Psoas muscle (tissue), 8 donors: ENCODE data around the gene PTGDR. TPM values are rescaled to one million over a fixed set of nuclear protein-coding genes. Genes with fewer than 3 reads are reported as not detected.

Experiments
- ATAC-seq, 4 donors: fragments of 200-7000 bp; cut with Tn5 transposase; one replicate each; pipeline ENCODE4 v1.9.1; 2020; ENCODE audit warnings: moderate library complexity in 3 of 4, mild to moderate bottlenecking in 2 of 4
- DNase-seq, 2 donors: peaks; one replicate each; pipeline ENCODE4 v3.0.0-alpha.2; 2020
- H3K27ac ChIP-seq: fragments of 200-600 bp; one replicate; pipeline ENCODE4 v1.8.0; 2022
- H3K27me3 ChIP-seq, 3 donors: fragments of 200-600 bp in 1 of 3; one replicate each; pipeline versions ENCODE4 v1.6.1 to v1.8.0; 2013 to 2022; ENCODE audit warnings: low read length in 2 of 3, mild to moderate bottlenecking in 2 of 3, moderate library complexity in 1 of 3; ENCODE audit not compliant: insufficient read depth in 3 of 3
- H3K36me3 ChIP-seq, 2 donors: fragments of 200-600 bp in 1 of 2; one replicate each; pipeline versions ENCODE4 v1.6.1 to v1.8.0; 2013 to 2022; ENCODE audit warnings: low read depth in 1 of 2, mild to moderate bottlenecking in 1 of 2, moderate library complexity in 1 of 2; ENCODE audit not compliant: insufficient read depth in 1 of 2
- H3K4me1 ChIP-seq: fragments of 200-600 bp; one replicate; pipeline ENCODE4 v1.8.0; 2022
- H3K4me3 ChIP-seq: fragments of 200-600 bp; one replicate; pipeline ENCODE4 v1.8.0; 2022; ENCODE audit warnings: mild to moderate bottlenecking
- H3K9me3 ChIP-seq: fragments of 200-600 bp; one replicate; pipeline ENCODE4 v1.8.0; 2022
- CTCF ChIP-seq: fragments of 200-600 bp; IDR thresholded peaks from one replicate; pipeline ENCODE4 v1.8.0; 2022; ENCODE audit warnings: antibody characterized with exemption
- WGBS, 3 donors: extraction: QIAGEN DNeasy Blood & Tissue Kit; methylation state at CpG; one replicate each; pipeline versions ENCODE4 v1.1.6 to v1.1.7; 2013; 5-methylcytosine and 5-hydroxymethylcytosine counted together
- intact Hi-C, 2 donors: fragments of 100-400 bp; cut with DNase I; formaldehyde crosslinking; loops; one replicate each; pipeline versions ENCODE4 v1.11.0 to v1.14.2; 2022
- polyA plus RNA-seq, 3 donors: library from polyadenylated mRNA; stranded (reverse); fragments of 200-250 nt; gene quantifications; one replicate each; pipeline ENCODE4 v1.2.3, GENCODE V29; 2013
- total RNA-seq, 4 donors: library from RNA; stranded (reverse); fragmentation: NEBNext Ultra II Directional in 2 of 4; extraction: Animal tissue kit (Norgen Biotek cat#: 25700) in 2 of 4; gene quantifications; one replicate each; pipeline versions ENCODE4 v1.2.1 to v1.2.4, GENCODE V29; 2021 to 2023
- donor health status: healthy with polysubstance abuse.
- donor health status: DM: no; HTN: no; CAD: no; lungs with moderate emphysema.
- donor health status: Bipolar disorder and iron deficiency.
- donor health status: healthy.
- donor health status: DM: yes; HTN: yes; CAD: no.
- donor health status: DM: no; HTN: no; CAD: no.
- donor health status: DM: no; HTN: no; CAD: no.
- donor health status: DM: yes; HTN: yes; CAD: no.

PTGDR gene
- total and polyA plus RNA-seq, 7 donors, result 0.09 to 0.39 (median 0.18) TPM; not detected in 2

- peaks cover 0 to 9% (median 4%) of the 10 kb centered on the region in 3 donors for H3K27me3 ChIP-seq
- intact Hi-C loops, result no loop called here
- no peaks in the 10 kb centered on the region for H3K36me3 ChIP-seq
- WGBS, 3 donors, result 90 to 94% (median 90%) methylated on average over 1 of the region's 1 CpG
- H3K4me3 ChIP-seq, result no peak overlapping the region
- H3K9me3 ChIP-seq, result no peaks in the 10 kb centered on the region
- TF ChIP-seq CTCF, result no peak
- no peak for ATAC-seq
- no peak for DNase-seq
- no peak overlapping the region for H3K27ac ChIP-seq
- no peaks in the 10 kb centered on the region for H3K4me1 ChIP-seq
Observed at GRCh38 chr14:52262600-52262999, 4.9 kb upstream of the PTGDR start.

- Histone ChIP-seq H3K4me3 (no peak overlapping the region), H3K27ac (no peak overlapping the region), H3K36me3 (no peaks in the 10 kb centered on the region), H3K27me3 (peaks cover 0 to 15% (median 5%) of the 10 kb centered on the region in 3 donors), H3K9me3 (no peaks in the 10 kb centered on the region), H3K4me1 (no peaks in the 10 kb centered on the region)
- DNase-seq (no peak), ATAC-seq (no peak)
- intact Hi-C loops, result no loop called here
- no peak for TF ChIP-seq CTCF
Observed at GRCh38 chr14:52263190-52263589, 4.3 kb upstream of the PTGDR start.

GRCh38 chr14:52265253-52265652, 2.2 kb upstream of the PTGDR start:
- no peaks in the 10 kb centered on the region for H3K9me3 ChIP-seq
- no peak for DNase-seq
- peaks cover 3 to 35% (median 5%) of the 10 kb centered on the region in 3 donors for H3K27me3 ChIP-seq
- ATAC-seq, result no peak
- no peaks in the 10 kb centered on the region for H3K4me1 ChIP-seq
- intact Hi-C loops, result no loop called here
- H3K36me3 ChIP-seq, result no peaks in the 10 kb centered on the region
- no peak for TF ChIP-seq CTCF
- 50 to 60% (median 54%) methylated on average over 5 of the region's 5 CpGs for WGBS, 3 donors
- no peak overlapping the region for H3K4me3 ChIP-seq
- no peak overlapping the region for H3K27ac ChIP-seq

- WGBS, 3 donors, result 28 to 48% (median 47%) methylated on average over 3 of the region's 3 CpGs
- H3K36me3 ChIP-seq, result no peaks in the 10 kb centered on the region
- H3K4me1 ChIP-seq, result no peaks in the 10 kb centered on the region
- TF ChIP-seq CTCF, result no peak
- no peak overlapping the region for H3K4me3 ChIP-seq
- H3K9me3 ChIP-seq, result no peaks in the 10 kb centered on the region
- peak in 3 of 4 donors; percentile 58 to 66 (median 60) for ATAC-seq
- peaks cover 3 to 35% (median 5%) of the 10 kb centered on the region in 3 donors for H3K27me3 ChIP-seq
- H3K27ac ChIP-seq, result no peak overlapping the region
- intact Hi-C loops, result no loop called here
- DNase-seq, result peak; percentile 32 to 50
Observed at GRCh38 chr14:52266179-52266578, 1.3 kb upstream of the PTGDR start.

GRCh38 chr14:52266782-52267181, 716 bp upstream of the PTGDR start:
- 66 to 77% (median 72%) methylated on average over 5 of the region's 5 CpGs for WGBS, 3 donors
- DNase-seq, result no peak
- peak in 1 of 4 donors; percentile 20 for ATAC-seq
- intact Hi-C loops, result no loop called here
- TF ChIP-seq CTCF, result no peak
- Histone ChIP-seq H3K9me3 (no peaks in the 10 kb centered on the region), H3K27me3 (peaks cover 3 to 35% (median 5%) of the 10 kb centered on the region in 3 donors), H3K4me1 (no peaks in the 10 kb centered on the region), H3K4me3 (no peak overlapping the region), H3K27ac (no peak overlapping the region), H3K36me3 (no peaks in the 10 kb centered on the region)
